Fibroblast of the conjunctiva (primary cell): ENCODE measurements around the gene HSPA8.
A peak's percentile ranks its signal among the peaks of the same experiment; 100 is the strongest.

Experiments used
- DNase-seq: peaks from one replicate; pipeline ENCODE4 v3.0.0-alpha.2; 2010; ENCODE audit warnings: low read depth

The HSPA8 gene

GRCh38 chr11:123047266-123047946 lies 14.5 kb downstream of the HSPA8 start:
- DNase-seq = no peak

GRCh38 chr11:123046473-123047259 lies 15.3 kb downstream of the HSPA8 start:
- DNase-seq = no peak

- DNase-seq = no peak
Observed at GRCh38 chr11:123045101-123045500, 16.8 kb downstream of the HSPA8 start.

GRCh38 chr11:123041185-123041584 lies 20.8 kb downstream of the HSPA8 start:
- no peak for DNase-seq

DNA sequence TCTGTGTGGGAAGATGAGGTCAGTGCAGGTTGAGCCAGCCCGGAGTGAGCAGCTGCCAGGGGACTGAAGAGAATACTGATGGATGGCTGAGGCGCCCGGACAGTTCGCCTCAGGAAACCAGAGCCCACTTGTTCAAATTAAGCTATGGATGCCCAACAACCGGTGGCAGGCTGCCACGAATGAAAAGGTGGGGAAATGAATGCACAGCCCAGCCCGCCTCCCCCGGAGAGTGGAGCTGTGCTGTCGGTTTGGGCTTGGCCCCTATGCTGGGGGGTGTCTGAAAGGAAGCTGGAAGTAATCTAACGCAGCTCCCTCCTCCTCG lies 21.9 kb downstream of the HSPA8 start:
- DNase-seq = no peak

- no peak for DNase-seq
Observed at GRCh38 chr11:123035831-123036230, 26.1 kb downstream of the HSPA8 start.

DNA sequence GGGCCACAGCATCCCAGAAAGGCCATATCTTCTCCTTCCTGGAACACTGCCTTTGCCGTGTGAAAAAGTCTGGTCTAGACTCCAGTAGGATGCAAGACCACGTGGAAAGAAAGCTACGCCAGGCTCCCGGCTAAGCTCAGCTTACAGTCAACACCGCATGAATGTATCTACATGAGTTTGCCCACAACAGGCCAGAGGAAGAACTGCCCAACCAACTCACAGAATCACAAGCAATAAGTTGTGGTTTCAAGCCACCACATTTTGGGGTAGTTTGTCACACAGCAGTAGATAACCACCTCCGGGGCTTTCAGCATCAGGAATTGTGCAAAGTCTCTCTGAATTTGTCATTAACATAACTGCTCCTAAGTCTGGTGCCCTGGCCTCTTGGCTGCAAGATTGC lies 27.3 kb downstream of the HSPA8 start:
- no peak for DNase-seq

DNA sequence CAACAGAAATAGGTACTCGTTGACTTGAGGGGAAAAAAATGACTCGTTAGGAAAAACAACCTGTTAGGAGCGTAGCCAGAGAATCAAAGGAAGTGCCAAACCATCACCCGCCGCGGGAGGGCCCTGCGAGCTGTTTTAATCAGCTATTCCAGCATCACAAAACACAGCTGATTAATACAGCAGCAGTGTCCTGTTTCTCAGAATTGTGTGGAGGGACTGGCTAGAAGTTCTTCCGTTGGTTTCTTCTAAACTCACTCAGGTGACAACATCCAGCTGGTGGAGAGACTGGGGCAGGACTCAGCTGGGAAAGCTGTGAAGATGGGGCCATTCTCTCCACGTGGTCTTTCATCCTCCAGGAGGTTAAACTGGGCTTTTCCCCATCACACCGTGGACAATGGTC lies 28.0 kb downstream of the HSPA8 start:
- DNase-seq = no peak

- DNase-seq = no peak
Observed at GRCh38 chr11:123030517-123030916, 31.4 kb downstream of the HSPA8 start.

DNA sequence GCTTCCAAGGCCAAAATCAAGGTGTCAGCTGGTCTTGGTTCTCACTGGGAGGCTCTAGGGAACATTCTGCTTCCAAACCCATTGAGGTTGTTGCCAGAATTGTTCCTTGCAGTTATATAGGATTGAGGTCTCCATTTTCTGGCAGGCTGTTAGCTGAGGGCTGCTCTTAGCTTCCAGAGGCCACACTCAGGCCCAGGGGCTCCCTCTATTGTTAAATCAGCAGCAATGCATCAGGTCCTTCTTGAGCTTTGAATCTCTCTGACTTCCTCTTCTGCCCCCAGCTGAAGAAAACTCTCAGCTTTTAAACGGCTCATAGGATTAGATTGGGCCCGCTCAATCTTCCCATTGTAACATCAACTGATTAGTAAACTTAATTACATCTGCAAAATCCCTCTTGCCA lies 41.0 kb downstream of the HSPA8 start:
- peak; percentile 34 for DNase-seq

DNA sequence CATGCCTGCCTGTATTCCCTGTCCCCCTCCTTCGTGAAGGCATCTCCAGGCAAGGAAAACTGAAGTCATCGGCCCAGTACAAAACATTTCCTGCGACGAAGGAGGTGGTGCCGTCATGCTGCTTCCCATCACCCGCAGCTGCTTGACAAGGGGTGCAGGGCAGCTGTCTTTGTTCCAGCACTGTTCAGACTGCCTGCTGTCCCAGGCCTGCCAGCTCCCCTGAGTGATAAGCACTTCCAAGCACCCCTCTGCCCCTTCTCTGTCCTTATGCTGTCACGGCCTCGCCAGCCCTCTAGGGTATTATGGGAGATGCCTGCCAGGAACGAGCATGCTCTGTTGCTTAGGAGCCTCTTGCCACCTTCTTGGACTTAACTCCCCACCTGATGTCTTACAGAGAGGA lies 43.2 kb downstream of the HSPA8 start:
- no peak for DNase-seq

- DNase-seq = no peak
Observed at GRCh38 chr11:123011510-123011909, 50.4 kb downstream of the HSPA8 start.
